Neuron (in vitro differentiated cells): ENCODE results near the gene KCNJ8.
"Not testable (repeated sequence)": the region's sequence is repeated elsewhere in the genome, so short reads cannot be mapped to it uniquely, and the experiment has no call there.

Experiments used
- H2AFZ ChIP-seq: one replicate; pipeline ENCODE4 v1.6.1; 2013; ENCODE audit warnings: low read depth, mild to moderate bottlenecking, inconsistent platforms, low read length, moderate library complexity
- H3K27me3 ChIP-seq: one replicate; pipeline ENCODE4 v1.6.1; 2013; ENCODE audit warnings: low read length; ENCODE audit not compliant: insufficient read depth
- H3K36me3 ChIP-seq: one replicate; pipeline ENCODE4 v1.6.1; 2013; ENCODE audit warnings: low read length; ENCODE audit not compliant: insufficient read depth
- H3K4me1 ChIP-seq: one replicate; pipeline ENCODE4 v1.6.1; 2013; ENCODE audit warnings: low read length; ENCODE audit not compliant: insufficient read depth
- H3K4me3 ChIP-seq: 2 replicates; pipeline ENCODE4 v1.5.1; 2013; ENCODE audit warnings: mild to moderate bottlenecking, low read length, moderate library complexity
- H3K9me3 ChIP-seq: one replicate; pipeline ENCODE4 v1.6.1; 2013; ENCODE audit warnings: low read length

KCNJ8 gene

DNA sequence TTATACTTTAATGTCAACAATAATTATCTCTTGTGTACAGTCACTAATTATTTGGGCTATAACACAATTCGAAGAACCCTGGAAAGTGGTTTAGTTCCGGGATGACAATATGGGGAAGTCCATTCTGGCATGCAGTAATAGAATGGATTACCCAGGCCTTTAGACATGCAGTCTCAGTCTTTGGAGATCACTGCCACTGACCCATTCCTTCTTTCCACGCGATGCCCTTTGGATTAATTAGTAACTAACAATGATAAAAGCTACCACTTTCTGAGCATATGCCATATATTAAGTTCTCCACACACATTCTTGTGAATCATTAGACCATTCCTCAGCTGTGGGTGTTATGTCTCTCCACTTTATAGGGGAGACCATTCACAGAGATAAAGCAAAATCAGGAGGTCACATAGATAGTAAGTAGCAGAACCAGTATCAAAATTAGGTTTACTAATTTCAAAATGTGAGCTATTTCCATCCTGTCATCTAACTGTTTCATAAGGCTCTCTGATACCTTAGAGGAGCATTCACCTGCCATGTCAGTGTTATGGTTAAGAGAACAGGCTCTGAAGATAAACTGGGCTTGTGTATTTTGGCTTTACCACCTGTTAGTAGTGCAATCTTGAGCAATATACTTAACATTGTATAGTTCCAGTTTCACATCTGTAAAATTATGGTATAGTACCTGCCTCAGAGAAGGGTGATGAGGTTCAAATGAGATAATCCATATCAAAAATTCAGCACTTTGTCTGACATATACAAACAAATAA lies 27.2 kb upstream of the KCNJ8 start:
- H3K9me3 ChIP-seq: no peaks in the 10 kb centered on the region
- H3K4me1 ChIP-seq: no peaks in the 10 kb centered on the region
- H3K4me3 ChIP-seq: no peak overlapping the region
- no peak overlapping the region for H2AFZ ChIP-seq
- H3K27me3 ChIP-seq: no peaks in the 10 kb centered on the region
- H3K36me3 ChIP-seq: peaks cover 2% of the 10 kb centered on the region

DNA sequence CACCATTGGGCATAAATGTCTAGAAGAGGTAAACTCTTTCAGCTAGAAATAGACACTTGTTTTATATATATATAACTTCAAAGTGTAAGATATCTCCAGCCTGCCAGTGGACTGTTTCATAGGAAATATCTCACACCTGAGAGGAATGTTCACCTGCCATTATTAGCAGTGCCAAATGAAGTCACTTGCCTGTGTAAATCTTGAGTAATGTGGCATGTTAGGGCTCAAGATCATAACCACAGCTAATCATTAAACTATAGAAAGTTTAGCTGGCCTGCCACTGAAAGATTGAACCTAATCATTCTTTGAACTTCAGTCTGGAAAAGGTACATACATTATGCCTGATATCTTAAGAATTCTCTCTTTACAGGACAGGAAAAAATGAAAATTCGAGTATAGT lies 25.5 kb upstream of the KCNJ8 start:
- Histone ChIP-seq H2AFZ (no peak overlapping the region), H3K27me3 (no peaks in the 10 kb centered on the region), H3K36me3 (peaks cover 2% of the 10 kb centered on the region), H3K4me1 (no peaks in the 10 kb centered on the region), H3K4me3 (no peak overlapping the region), H3K9me3 (no peaks in the 10 kb centered on the region)

DNA sequence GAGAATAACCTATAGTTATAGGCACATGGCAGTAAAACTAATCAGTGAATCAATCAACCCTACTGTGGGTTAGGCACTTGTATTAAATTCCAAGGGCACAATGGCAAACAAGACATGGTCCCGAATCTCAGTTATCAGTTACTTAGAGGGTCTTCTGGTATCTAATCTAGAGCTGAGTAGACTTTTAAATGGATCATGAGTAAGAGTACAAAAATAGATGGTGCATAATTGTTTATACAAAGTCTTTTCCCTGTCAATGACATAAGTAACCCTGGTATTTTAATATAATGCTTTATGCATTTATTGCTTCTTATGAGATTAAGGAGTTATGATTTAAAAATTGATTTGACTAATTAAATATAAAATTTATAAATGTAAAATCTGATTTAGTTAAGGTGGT lies 23.0 kb upstream of the KCNJ8 start:
- Histone ChIP-seq H3K9me3 (no peaks in the 10 kb centered on the region), H3K27me3 (no peaks in the 10 kb centered on the region), H3K4me1 (no peaks in the 10 kb centered on the region), H3K4me3 (no peak overlapping the region), H3K36me3 (no peaks in the 10 kb centered on the region), H2AFZ (no peak overlapping the region)

DNA sequence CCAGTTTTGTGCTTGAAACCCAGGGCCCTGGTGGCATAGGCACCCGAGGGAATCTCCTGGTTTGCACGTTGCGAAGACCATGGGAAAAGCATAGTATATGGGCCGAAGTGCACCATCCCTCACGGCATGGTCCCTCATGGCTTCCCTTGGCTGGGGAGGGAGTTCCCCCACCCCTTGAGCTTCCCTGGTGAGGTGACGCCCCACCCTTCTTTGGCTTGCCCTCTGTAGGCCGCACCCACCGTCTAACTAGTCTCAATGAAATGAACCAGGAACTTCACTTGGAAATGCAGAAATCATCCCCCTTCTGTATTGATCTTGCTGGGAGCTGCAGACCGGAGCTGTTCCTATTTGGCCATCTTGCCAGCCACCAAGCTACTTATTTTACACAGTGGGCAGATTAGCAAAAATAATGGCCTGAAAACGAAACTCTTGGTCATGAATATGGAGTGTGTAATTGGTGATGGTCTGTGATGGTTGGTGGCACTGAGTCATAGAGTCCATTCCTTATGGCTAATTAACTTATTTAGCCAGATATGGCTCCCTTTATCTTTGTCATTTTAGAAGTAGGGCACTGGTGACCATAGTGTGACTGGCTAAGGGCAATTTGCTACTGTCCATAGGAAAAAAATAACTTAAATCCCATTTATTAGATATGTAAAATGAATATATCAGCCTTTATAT lies 21.3 kb upstream of the KCNJ8 start:
- Histone ChIP-seq H2AFZ (no peak overlapping the region), H3K9me3 (no peaks in the 10 kb centered on the region), H3K36me3 (no peaks in the 10 kb centered on the region), H3K4me1 (no peaks in the 10 kb centered on the region), H3K4me3 (no peak overlapping the region), H3K27me3 (no peaks in the 10 kb centered on the region)

DNA sequence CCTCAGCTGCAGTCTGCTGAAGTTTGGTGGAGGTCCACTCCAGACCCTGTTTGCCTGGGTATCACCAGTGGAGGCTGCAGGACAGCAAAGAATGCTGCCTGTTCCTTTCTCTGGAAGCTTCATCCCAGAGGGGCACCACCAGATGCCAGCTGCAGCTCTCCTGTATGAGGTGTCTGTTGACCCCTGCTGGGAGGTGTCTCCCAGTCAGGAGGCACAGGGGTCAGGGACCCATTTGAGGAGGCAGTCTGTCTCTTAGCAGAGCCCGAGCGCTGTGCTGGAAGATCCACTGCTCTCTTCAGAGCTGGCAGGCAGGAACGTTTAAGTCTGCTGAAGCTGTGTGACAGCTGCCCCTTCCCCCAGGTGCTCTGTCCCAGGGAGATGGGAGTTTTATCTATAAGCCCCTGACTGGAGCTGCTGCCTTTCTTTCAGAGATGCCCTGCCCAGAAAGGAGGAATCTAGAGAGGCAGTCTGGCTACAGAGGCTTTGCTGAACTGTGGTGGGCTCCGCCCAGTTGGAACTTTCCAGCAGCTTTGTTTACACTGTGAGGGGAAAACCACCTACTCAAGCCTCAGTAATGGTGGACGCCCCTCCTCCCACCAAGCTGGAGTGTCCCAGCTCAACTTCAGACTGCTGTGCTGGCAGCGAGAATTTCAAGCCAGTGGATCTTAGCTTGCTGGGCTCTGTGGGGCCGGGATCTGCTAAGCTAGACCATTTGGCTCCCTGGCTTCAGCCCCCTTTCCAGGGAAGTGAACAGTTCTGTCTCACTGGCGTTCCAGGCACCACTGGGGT lies 20.5 kb upstream of the KCNJ8 start:
- H3K4me1 ChIP-seq, H3K27me3 ChIP-seq, H2AFZ ChIP-seq, H3K36me3 ChIP-seq, H3K9me3 ChIP-seq, H3K4me3 ChIP-seq: not testable (repeated sequence)

DNA sequence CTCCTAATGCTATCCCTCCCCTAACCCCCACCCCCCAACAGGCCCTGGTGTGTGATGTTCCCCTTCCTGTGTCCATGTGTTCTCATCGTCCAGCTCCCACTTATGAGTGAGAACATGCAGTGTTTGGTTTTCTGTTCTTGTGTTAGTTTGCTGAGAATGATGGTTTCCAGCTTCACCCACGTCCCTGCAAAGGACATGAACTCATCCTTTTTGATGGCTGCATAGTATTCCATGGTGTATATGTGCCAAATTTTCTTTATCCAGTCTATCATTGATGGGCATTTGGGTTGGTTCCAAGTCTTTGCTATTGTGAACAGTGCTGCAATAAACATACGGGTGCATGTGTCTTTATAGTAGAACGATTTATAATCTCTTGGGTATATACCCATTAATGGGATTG lies 15.2 kb upstream of the KCNJ8 start:
- not testable (repeated sequence) for H3K4me3 ChIP-seq, H3K9me3 ChIP-seq, H3K36me3 ChIP-seq, H2AFZ ChIP-seq, H3K27me3 ChIP-seq, H3K4me1 ChIP-seq

DNA sequence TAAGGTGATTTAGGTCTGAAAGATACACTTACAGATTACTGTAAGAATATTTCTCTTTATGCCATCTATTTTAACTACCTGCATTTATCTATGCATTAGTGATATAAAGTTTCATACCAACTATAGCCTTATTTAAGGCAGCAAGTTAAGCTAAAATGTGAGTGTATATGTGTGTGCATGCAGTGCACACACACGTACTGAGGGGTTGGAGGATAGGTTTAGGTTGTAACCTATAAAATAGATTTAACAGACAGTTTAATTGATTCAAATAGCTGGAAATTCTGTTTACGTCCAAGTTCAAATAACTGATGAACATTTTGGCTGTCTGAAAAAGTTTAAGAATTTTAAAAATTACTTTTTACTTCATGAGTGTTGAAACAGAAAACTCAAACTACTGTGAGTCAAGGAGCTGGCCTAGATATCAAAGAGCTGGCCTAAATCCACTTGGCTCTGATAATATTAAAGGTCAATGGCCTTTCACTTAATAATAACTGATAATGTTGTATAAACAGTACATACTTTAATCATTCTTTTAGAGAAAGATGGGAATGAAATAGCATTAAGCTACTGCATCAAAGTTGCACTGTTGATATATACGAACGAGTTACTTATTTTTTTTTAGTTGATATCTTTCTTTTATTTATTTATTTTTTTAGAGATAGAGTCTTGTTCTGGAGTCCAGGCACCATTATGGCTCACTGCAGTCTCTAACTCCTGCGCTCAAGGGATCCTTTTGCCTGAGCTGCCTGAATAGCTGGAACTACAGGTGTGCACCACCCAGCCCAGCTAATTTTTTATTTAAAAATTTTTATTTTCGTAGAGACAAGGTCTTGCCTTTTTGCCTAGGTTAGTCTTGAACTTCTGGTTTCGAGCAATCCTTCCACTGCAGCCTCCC lies 13.8 kb upstream of the KCNJ8 start:
- no peaks in the 10 kb centered on the region for H3K36me3 ChIP-seq
- H3K4me1 ChIP-seq: no peaks in the 10 kb centered on the region
- no peaks in the 10 kb centered on the region for H3K27me3 ChIP-seq
- no peak overlapping the region for H2AFZ ChIP-seq
- H3K9me3 ChIP-seq: no peaks in the 10 kb centered on the region
- H3K4me3 ChIP-seq: no peak overlapping the region

DNA sequence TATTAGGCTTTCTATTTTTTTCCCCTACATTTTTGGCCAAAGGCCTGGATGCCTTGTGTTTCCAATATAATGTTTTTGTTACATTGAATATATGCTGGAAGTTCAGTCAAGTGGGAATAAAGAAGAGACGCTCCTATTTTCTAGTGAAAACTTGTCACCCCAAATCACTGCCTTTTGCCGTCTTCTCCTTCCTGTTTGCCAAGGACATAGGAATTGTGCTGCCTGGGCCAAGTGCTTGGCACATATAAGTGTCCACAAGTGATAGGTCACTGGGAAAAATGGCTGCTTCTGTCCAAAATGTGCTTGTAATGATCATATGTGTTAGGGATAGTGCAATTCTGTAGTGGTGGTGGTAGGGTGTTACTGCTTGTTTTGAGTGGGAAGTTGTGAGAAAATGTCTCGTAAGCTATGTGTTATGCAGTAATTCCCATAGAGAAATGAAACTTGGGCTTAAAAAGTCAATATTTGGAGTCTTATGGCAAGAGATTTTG lies 11.6 kb upstream of the KCNJ8 start:
- Histone ChIP-seq H3K4me3 (no peak overlapping the region), H3K9me3 (no peaks in the 10 kb centered on the region), H3K36me3 (no peaks in the 10 kb centered on the region), H3K4me1 (no peaks in the 10 kb centered on the region), H3K27me3 (no peaks in the 10 kb centered on the region), H2AFZ (no peak overlapping the region)

DNA sequence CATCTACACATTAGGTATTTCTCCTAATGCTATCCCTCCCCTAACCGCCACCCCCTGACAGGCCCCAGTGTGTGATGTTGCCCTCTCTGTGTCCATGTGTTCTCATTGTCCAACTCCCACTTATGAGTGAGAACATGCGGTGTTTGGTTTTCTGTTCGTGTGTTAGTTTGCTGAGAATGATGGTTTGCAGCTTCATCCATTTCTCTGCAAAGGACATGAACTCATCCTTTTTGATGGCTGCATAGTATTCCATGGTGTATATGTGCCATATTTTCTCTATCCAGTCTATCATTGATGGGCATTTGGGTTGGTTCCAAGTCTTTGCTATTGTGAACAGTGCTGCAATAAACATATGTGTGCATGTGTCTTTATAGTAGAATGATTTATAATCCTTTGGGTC lies 8.2 kb upstream of the KCNJ8 start:
- not testable (repeated sequence) for H3K27me3 ChIP-seq, H3K4me3 ChIP-seq, H3K36me3 ChIP-seq, H3K9me3 ChIP-seq, H2AFZ ChIP-seq, H3K4me1 ChIP-seq

DNA sequence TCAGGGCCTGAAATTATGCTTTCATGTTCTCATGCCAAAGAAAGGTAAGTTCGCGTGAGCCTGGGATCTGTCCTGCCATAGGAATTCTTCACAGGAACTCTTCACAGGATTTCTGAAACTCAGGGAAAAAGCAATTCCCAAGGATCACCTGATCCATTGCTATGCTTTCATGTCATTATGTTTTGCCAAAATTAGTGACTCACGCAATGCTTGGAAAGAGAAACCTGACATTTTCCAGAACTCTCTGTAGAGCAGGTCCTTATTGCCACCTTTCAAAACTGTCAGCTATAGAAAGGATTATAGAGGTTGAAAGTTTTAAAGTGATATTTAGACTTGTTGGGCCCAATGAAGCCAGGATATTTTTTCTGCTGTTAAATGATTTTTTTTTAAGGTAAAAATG lies 6.3 kb upstream of the KCNJ8 start:
- H3K36me3 ChIP-seq: no peaks in the 10 kb centered on the region
- H3K9me3 ChIP-seq: no peaks in the 10 kb centered on the region
- H3K4me1 ChIP-seq: peaks cover 12% of the 10 kb centered on the region
- H3K4me3 ChIP-seq: no peak overlapping the region
- no peaks in the 10 kb centered on the region for H3K27me3 ChIP-seq
- H2AFZ ChIP-seq: no peak overlapping the region

DNA sequence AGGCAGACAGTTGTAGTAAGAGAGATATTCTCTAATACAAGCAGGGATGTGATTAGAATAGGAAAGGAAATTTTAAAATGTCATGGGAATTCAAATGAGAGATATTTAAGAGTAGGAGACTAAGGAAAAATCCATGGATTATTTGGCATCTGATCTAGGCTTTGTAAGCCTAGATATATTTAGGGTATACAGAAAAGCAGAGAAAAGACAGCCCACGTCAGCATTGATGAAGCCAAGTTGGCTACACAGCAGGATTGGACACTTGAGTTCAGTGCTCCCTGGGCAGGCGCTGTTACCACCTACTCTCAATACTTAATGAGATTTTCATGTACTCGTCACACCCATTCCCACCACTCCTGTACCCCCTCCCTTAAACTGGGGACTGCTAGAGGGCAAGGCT lies 1.7 kb upstream of the KCNJ8 start:
- Histone ChIP-seq H3K27me3 (no peaks in the 10 kb centered on the region), H3K4me1 (peaks cover 44% of the 10 kb centered on the region), H3K36me3 (no peaks in the 10 kb centered on the region), H3K4me3 (peak overlapping the region; percentile 75), H3K9me3 (no peaks in the 10 kb centered on the region), H2AFZ (peak overlapping the region; percentile 68)

DNA sequence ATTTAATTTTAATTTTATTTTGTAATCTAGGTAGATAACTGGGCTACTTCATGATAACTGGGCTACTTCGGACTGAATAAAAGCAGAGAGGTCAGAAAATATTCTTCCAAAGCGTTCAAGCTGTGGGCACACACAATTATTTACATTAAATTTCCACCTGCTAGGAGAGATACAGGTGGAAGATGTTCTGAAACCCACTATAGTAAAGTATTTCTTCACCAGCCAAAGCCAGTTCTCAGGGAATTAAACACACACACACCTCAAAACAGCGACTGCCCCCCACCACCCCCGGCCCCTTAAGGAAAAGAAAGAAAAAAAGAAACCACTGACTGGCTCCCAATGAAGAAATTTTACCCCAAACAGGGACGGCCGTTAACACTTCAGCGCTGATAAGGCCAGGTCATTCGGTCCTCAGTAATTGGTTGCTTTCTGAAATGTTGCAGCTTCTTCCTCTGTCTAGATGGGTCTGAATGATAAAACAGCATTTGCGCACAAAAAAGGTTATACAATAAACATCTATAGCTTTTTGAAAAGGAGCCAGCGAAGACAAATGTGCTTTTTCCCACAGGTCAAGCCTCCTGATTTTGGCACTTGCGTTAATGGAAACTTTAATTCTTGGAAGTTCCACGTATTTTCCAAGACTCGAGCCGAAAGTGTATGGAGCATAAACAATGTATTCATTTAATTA lies 771 bp upstream of the KCNJ8 start:
- H3K9me3 ChIP-seq: no peaks in the 10 kb centered on the region
- H2AFZ ChIP-seq: peak overlapping the region; percentile 82
- H3K36me3 ChIP-seq: no peaks in the 10 kb centered on the region
- peak overlapping the region; percentile 75 for H3K4me3 ChIP-seq
- peaks cover 47% of the 10 kb centered on the region for H3K4me1 ChIP-seq
- H3K27me3 ChIP-seq: no peaks in the 10 kb centered on the region
